Measurements from ENCODE around the gene MACROD2.
"Not testable (repeated sequence)": the region's sequence is repeated elsewhere in the genome, so short reads cannot be mapped to it uniquely, and the experiment has no call there.

Gene MACROD2

GRCh38 chr20:15011631-15012030 is 1016.3 kb downstream of the MACROD2 start:
- in situ Hi-C loops (cut with MboI; ENCODE audit: low sequenced_read_pairs): no loop called here

- in situ Hi-C loops (cut with MboI; ENCODE audit: low sequenced_read_pairs): no loop called here
These were observed 1017.2 kb downstream of the MACROD2 start for GRCh38 chr20:15012566-15012965.

- in situ Hi-C loops (cut with MboI; ENCODE audit: low sequenced_read_pairs): not testable (repeated sequence)
These were observed 1021.6 kb downstream of the MACROD2 start for GRCh38 chr20:15016875-15017274.

- in situ Hi-C loops (cut with MboI; ENCODE audit: low sequenced_read_pairs): no loop called here
These were observed 1023.6 kb downstream of the MACROD2 start for GRCh38 chr20:15018966-15019365.

GRCh38 chr20:15020845-15021244 is 1025.5 kb downstream of the MACROD2 start:
- in situ Hi-C loops (cut with MboI; ENCODE audit: low sequenced_read_pairs): no loop called here

- in situ Hi-C loops (cut with MboI; ENCODE audit: low sequenced_read_pairs): no loop called here
These were observed 1027.6 kb downstream of the MACROD2 start for GRCh38 chr20:15022921-15023320.

GRCh38 chr20:15026759-15027158 is 1031.4 kb downstream of the MACROD2 start:
- in situ Hi-C loops (cut with MboI; ENCODE audit: low sequenced_read_pairs): no loop called here

- in situ Hi-C loops (cut with MboI; ENCODE audit: low sequenced_read_pairs): no loop called here
These were observed 1035.5 kb downstream of the MACROD2 start for GRCh38 chr20:15030826-15031225.

- in situ Hi-C loops (cut with MboI; ENCODE audit: low sequenced_read_pairs): no loop called here
These were observed 1036.4 kb downstream of the MACROD2 start for GRCh38 chr20:15031546-15032351.

- in situ Hi-C loops (cut with MboI; ENCODE audit: low sequenced_read_pairs): no loop called here
These were observed 1037.0 kb downstream of the MACROD2 start for GRCh38 chr20:15032352-15032622.

GRCh38 chr20:15033269-15033668 is 1038.0 kb downstream of the MACROD2 start:
- in situ Hi-C loops (cut with MboI; ENCODE audit: low sequenced_read_pairs): no loop called here

GRCh38 chr20:15033891-15034290 is 1038.6 kb downstream of the MACROD2 start:
- in situ Hi-C loops (cut with MboI; ENCODE audit: low sequenced_read_pairs): no loop called here

GRCh38 chr20:15036948-15037347 is 1041.6 kb downstream of the MACROD2 start:
- in situ Hi-C loops (cut with MboI; ENCODE audit: low sequenced_read_pairs): no loop called here

GRCh38 chr20:15039088-15039752 is 1043.9 kb downstream of the MACROD2 start:
- in situ Hi-C loops (cut with MboI; ENCODE audit: low sequenced_read_pairs): no loop called here

- in situ Hi-C loops (cut with MboI; ENCODE audit: low sequenced_read_pairs): no loop called here
These were observed 1047.4 kb downstream of the MACROD2 start for GRCh38 chr20:15042723-15043122.

- in situ Hi-C loops (cut with MboI; ENCODE audit: low sequenced_read_pairs): no loop called here
These were observed 1049.9 kb downstream of the MACROD2 start for GRCh38 chr20:15045246-15045645.

- in situ Hi-C loops (cut with MboI; ENCODE audit: low sequenced_read_pairs): no loop called here
These were observed 1051.7 kb downstream of the MACROD2 start for GRCh38 chr20:15047042-15047441.

GRCh38 chr20:15047601-15048000 is 1052.3 kb downstream of the MACROD2 start:
- in situ Hi-C loops (cut with MboI; ENCODE audit: low sequenced_read_pairs): no loop called here

GRCh38 chr20:15056246-15056645 is 1060.9 kb downstream of the MACROD2 start:
- in situ Hi-C loops (cut with MboI; ENCODE audit: low sequenced_read_pairs): no loop called here

- in situ Hi-C loops (cut with MboI; ENCODE audit: low sequenced_read_pairs): no loop called here
These were observed 1063.5 kb downstream of the MACROD2 start for GRCh38 chr20:15058841-15059240.

- in situ Hi-C loops (cut with MboI; ENCODE audit: low sequenced_read_pairs): no loop called here
These were observed 1064.1 kb downstream of the MACROD2 start for GRCh38 chr20:15059438-15059837.

- in situ Hi-C loops (cut with MboI; ENCODE audit: low sequenced_read_pairs): no loop called here
These were observed 1065.1 kb downstream of the MACROD2 start for GRCh38 chr20:15060265-15061060.

Data from HL-60/S4 (cell line).